EH (cell line): ENCODE results near the gene PUS7L.
"Not testable (repeated sequence)": the region's sequence is repeated elsewhere in the genome, so short reads cannot be mapped to it uniquely, and the experiment has no call there.

Experiments
- DNase-seq: peaks from one replicate; pipeline ENCODE4 v3.0.0-alpha.2; 2015; ENCODE audit warnings: low read depth

Gene PUS7L

DNA sequence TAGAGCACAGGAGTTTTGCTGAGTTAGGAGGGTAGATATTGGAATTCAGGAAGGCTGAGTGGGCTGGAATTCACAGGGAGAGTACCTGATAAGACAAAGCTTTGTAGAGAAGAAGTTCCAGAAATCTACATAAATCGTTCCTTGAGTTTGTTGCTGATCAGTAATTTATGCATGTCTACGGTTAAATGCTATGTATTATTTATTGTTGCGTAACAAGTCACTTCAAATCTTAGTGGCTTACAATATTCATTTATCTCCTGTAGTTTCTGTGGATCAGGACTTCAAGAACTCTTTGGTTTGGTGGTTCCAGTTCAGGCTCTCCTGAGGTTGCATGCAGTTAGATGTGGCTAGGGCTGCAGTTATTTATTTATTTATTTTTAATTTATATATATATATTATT, 7.8 kb downstream of the PUS7L start:
- no peak for DNase-seq

DNA sequence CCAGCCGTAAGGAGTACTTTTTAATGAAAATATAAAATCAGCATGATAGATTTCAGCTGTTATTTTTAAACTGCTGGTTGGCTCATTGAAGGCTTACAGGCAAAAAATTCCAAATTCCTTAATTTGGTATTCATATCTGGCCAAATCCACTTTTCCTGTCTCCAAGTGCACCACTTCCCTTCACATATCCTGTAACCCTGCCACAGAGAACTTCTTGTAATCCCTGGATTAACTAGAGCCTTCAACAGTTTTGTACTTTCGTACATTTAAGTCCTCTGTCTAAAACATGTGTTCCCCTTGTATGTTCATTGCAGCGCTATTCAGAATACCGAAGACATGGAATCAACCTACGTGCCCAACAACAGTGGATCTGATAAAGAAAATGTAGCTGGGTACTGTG, 9.6 kb downstream of the PUS7L start:
- no peak for DNase-seq

DNA sequence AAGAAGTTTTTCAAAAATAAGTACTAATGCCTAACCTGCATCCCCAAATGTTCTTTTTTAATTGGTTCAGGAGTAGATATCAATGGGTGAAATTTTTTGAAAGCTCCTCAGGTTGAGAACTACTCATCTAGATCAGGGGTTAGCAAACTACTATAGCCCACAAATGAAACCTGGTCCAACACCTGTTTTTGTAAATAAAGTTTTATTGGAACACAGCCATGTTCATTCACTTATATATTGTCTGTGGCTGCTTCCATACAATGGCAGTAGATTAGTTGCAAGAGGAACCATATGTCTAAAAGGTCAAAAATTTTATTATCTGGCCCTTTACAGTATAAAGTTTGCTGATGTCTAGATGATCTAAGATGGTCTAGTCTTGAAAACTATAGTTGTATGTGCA, 13.8 kb downstream of the PUS7L start:
- DNase-seq: no peak

DNA sequence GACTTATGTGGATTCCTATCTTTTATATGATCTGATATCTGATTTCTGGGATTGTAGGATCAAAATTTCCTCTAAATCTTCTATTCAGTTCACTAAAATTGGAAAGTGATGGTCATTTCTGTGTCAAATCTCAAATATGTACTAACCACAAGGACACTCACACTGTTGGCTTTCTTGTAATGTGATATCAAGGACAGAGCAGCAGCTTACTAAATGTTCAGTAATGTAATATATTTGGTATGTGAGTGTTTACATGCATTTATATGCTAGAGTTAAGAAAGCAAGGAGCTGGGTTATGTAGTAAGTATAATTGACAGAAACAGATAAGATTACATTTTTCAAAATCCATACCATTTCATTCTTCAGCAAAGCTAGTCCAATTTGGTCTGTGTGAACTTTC, 16.5 kb downstream of the PUS7L start:
- DNase-seq: peak; percentile 87

DNA sequence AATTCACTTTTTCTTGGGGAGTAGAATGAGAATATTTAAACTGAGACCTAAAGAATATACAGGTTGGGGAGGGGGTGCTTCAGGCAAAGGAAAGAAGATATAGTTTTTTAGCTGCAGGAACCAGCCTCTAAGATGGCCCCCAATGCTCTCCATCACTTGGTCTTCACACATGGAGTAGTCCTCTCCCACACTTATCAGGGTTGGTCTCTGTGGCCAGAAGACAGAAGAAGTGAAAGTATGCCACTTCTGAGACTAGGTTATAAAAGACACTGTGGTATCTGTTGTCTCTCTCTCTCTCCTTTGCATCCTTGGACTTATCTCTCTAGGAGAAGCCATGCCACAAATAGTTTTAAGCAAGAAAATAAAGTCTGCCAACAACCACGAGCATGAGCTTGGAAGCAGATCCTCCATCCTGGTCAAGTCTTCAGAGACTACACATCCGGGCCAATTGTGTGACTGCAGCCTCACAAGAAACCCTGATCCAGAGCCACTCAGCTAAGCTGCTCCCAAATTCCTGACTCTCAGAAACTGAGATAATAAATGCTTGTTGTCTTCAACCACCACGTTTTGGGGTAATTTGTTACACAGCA, 18.0 kb downstream of the PUS7L start:
- peak; percentile 72 for DNase-seq

DNA sequence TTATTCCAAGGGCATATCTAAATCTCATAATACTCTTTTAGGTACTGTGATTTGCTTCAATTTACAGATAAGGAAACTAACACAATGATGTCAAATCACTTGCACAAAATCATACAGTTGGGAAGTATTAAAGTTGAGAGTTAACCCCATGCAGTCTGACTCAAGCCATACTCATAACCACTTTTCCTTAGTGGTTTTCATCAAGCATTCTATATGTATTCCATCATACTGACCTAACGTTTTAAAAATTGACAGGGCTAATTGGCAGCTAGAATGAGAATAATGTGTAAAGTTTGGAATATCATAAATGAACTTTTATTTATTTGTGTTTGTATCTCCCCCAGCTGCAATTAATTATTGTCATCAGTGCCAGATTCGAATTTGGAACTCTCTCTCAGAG, 20.9 kb downstream of the PUS7L start:
- DNase-seq: peak; percentile 67

DNA sequence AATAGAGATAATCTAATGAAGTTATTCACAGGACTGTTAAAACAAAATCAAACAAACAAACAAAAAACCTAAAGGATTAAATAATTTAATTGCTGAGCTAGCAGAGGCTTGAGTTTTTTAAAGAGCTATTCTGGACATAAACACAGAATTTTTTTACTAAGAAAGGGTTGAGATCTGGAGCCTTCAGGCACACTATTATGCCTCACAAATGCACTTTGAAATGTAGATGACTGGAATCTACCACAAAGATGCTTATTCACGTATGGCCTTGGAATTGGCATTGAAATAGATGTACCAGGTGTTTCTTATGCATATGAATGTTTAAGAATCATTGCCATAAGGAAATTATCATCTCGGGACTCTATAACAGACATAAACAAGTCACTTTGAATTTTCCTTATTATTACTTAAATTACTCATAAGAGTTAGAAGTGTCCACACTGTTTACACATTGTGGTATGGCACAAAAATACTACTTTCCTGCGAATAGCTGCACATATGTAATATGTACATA, 21.6 kb downstream of the PUS7L start:
- DNase-seq: no peak

DNA sequence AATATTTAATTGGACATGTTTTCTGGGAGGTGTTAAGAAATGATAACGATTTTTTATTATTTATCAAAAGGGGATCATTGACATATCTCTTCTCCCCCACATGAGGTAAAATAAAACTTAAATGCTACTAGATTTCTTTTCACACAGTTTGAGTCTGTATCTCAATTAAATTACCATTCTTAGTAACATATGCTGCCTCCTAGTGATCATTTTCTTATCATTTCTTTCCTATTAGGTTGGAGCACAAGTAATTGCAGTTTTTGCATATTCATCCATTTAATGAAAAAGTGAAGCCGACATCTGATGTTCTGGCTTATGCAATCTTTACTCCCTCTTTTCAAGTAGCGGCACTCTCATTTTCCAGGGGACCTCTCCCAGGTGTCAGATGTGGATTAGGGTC, 24.9 kb downstream of the PUS7L start:
- no peak for DNase-seq

DNA sequence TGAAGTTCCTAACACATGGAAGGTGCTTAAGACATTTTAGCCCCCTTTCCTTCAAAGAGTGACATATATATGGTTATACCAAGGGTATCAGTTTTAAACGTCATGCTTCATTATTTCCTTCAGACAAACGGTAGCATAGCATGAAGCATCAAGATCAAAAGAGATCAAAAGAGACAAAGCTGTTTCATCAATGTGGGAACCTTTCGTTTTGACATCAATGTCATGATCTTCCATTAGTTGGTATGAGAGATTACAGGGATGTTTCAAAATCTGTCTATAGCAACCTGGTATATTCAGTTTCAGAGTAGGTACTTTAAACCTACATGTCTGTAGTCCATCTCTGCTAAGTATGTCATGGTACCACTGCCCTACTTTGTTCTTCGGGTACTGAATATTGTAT, 28.3 kb downstream of the PUS7L start:
- no peak for DNase-seq

DNA sequence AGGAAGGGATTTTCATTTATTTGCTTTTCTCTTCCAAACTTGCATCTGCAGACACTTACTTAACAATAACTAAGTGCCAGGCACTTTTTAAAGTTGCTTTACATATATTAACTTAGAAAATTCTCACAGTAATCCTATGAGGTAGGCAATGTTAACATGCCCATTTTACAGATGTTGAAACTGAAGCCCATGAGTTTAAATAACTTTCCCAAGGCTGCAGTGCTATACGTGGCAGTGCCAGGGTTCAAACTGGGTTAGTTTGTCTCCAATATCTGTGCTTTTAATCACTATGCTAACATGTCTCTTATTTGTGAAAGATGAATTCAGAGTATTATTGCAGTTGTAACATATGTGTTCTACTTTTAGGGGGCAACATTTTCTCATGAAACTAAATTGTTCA, 29.9 kb downstream of the PUS7L start:
- no peak for DNase-seq

DNA sequence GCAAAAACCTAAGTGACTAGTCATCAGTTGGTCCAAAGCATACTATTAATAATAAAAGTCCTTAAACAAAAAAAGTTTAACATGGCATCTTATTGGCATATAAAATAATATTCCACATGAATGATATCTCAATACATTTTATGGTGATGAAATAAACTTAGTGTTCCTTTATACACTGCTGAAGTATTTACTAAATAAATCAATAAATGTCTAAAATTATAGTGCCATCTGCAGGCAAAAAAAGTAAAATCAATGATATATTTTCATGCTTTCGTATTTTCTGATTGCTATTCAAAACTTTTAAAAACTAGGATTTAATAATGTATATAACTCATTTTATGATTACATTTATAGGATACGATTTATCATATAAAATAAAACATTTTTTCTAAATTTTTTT, 30.5 kb downstream of the PUS7L start:
- DNase-seq: peak; percentile 4

DNA sequence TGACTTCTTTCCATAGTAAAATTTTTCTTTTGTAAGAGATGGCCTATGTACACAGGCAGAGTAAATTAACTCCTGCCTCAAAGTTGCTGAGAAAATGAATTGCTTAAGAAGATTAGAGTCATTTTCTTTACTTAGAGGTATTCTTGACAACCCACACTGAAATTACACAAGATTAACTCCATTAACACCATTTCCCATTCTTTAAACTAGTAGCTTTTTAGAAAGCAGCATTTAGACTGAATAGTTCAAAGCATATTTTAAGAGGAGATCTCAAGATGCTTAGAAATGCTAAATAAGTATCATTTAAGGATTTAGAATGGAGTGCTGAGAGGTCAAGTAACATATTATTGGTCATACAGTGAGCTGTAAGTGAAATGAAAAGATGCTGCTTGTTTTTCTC, 35.5 kb downstream of the PUS7L start:
- no peak for DNase-seq

DNA sequence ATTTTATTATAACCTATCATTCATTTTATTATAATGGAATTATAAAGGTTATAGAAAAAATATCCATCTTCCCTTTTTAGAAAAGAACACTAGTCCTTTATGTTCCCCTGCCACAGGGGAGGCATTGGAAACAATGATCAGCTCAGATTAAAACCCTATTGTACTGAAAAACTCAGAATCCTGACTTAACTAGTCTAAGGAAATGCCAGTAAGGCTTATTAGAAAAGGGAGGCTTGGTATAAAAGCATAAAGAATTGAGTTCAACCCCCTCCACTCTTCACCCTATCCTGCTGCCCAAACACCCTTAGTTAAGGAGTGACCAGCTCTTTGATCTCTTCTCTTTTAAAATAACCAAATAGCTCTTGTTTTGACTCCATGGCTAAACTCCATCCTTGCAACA, 36.0 kb downstream of the PUS7L start:
- no peak for DNase-seq

DNA sequence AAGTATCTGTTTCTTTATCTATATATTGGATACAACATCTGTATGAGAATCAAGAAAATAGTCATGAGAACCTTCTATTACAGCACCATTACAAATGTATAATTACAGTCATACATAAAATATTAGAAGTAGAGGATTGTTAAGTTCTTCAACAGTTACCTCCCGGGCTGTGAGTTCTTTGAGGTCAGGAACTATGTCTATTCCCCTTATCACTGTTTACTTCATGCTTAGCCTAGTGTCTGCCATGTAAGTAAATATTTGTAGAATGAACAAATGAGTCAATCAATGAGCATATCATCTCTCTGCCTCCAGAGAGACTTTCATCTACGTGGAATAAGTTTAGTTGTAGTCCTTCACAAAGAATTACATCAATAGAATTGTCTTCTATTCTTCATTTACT, 47.2 kb downstream of the PUS7L start:
- DNase-seq: no peak

DNA sequence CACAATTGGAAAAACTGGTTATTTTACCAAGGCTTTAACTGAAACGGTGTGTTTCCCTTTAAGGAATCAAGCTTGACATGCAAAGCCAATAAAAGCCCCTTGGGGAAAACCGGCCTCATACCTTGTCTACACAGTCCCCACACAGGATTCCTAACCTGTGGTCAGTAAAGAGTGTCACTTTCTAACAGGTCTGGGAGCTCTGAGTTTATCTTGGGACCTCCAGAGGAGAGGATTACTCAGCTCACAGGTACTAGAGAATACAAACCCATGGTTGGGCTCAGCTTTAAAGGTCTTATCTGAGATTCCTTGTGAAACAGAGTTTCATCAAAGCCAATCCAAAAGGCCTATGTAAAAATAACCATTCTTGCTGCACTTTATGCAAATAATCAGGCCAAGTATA, 54.8 kb downstream of the PUS7L start:
- DNase-seq: not testable (repeated sequence)

DNA sequence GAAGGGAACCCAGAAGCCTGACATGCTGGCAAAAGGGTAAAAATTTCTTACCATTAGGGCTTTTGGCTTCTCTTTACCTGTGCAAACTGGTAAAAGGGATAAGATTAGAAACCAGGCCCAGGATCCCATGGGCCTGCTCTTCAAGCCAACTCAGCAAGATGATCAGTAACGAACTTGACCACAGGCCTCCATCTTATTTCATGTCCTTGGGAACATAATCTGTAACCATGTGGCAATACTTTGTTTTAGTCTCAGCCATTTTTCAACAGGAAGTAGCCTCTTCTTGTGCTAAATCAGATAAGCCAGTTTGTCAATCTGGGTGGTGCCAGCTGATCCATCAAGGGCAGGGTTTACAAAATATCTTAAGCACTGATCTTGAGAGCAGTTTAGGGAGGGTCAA, 57.4 kb downstream of the PUS7L start:
- not testable (repeated sequence) for DNase-seq

DNA sequence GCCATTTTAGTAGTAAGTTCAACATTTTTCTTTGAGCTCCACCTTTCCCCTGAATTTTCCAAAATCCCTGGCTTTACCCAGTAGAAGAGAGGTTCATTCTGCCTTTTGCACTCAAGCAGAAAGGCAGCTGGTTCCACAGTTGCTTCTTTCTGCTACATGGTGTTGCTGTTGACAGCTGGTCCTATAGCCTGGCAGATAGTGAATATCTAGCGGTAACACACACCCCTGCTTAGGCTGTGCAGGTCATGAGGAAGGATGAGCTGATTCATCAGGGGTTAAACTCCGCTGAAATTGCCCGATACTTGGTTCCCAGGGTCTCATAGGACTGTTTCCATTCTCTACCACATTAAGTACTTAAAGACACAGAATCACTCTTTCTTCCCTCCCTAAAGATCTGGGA, 62.4 kb downstream of the PUS7L start:
- no peak for DNase-seq

DNA sequence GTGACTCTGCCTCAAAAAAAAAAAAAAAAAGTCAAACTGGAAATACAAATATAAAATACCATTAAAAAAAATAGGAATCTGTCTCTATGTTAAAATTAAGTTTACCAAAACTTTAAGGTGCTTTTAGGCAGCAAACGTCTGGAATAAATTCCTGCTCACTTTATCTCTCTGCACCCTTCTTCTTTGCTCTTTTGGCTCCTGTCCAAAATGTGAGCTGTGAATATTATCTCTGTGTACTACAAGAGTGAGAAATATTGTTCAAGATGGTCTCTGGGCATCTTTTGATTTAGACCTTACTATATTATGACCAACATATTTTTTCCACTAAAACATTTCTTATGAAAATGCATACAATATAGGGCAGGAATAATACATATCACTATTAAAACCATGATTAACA, 63.7 kb downstream of the PUS7L start:
- DNase-seq: no peak

DNA sequence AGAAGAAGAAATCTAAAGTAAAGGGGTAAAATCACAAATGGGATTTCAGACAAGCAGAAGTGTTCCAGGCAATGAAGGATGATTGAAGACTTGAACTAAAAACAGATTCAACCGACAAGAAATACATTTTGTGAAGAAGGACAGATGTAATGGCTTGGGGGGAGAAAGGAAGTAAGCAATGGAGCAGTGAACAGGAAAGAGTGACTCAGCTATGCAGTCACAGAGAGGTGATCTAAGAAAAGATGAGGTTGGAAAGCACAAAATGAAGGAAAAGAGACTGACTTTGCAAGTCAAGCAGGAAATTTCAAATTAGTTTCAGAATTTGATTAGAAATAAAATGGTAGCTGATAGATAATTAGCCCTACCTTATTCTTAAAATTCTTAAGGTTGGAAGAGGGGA, 66.5 kb downstream of the PUS7L start:
- peak; percentile 15 for DNase-seq

DNA sequence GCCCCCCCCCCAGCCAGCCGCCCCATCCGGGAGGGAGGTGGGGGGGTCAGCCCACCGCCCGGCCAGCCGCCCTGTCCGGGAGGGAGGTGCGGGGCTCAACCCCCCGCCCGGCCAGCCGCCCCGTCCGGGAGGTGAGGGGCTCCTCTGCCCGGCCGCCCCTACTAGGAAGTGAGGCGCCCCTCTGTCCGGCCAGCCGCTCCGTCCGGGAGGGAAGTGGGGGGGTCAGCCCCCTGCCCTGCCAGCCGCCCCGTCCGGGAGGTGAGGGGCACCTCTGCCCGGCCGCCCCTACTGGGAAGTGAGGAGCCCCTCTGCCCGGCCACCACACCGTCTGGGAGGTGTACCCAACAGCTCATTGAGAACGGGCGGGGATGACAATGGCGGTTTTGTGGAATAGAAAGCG, 73.1 kb downstream of the PUS7L start:
- not testable (repeated sequence) for DNase-seq

DNA sequence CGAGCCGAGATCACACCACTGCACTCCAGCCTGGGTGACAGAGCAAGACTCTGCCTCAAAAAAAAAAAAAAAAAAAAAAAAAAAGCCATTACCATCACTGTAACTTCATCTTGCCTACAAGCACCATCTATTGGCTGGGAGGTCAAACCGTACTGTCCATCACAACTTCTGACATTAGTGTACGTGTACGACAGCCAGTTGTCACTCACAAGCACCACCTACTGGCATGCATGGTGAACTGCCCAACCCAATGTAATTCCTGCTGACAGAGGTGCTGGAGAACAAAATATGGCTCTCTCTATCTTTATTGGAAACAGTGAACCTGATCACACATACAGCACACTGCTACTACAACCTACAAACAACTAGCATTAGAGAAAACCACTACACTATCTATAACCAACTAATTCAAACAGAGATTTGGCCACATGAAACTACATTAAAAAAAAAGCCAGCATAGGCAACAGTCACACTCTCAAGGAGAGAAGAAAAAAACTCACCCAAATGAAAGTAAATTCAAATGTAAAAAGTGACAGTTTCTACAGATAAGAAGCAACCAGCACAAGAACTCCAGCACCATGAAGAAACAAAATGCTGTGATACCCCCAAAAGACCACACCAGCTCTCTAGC, 82.3 kb downstream of the PUS7L start:
- peak; percentile 25 for DNase-seq

DNA sequence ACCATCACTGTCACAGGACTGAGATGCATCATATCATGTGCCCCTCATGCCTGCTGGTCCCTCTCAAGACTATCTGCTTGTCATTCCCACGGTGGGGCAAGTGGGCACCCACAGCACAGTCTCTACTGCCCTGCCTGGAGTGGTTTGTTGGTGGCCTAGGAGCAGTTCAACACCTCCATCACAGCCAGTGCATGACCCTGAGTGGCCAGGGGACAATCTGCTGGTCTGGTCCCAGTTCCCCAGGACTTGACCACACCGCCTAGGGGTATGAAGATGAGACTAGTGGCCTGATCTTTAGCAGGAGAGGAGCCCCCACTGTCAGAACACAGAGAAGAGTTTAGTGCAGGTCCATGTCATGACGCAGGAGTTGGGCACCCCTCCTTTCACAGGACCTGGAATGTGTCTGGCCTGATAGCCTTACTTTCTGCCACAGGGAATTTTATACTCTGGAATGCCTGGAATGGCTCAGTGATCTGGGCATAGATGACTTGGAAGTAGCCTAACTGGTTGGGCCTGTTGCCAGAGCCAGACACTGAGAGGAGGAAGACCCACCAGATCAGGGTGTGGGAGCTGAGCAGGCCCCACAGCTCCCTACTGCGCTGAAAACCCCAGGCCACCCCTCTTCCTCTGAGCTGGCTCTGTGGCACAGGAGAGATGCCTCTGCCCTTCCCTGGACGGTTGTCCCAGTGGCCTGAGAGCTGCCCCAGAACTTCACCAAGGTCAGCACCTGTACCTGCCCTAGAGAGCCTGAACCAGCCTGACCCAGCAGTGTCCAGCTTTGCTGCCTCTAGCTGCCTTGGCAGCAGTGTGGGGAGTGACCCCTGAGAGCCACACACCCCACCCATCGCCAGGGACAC, 83.3 kb downstream of the PUS7L start:
- peak; percentile 53 for DNase-seq

DNA sequence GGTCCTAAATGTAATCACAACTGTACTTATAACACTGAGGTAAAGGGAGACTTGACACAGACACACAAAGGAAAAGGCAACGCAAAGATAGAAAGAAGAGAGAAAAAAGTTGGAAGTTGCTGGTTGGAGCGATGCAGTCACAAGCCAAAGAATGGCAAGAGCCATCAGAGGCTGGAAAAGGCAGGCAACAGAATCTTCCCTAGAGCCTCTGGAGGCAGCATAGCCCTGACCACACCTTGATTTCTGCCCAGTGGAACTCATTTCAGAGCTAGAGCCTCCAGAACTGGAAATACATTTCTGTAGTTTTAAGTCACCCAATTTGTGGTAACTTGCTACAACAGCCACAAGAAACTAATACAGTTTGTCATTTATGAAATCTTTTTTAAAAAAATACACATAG, 89.2 kb downstream of the PUS7L start:
- DNase-seq: no peak
